Esophagus squamous epithelium (tissue), 5 donors: Measurements from ENCODE around the gene MAPKAP1. TPM values are rescaled to one million over a fixed set of nuclear protein-coding genes. Genes with fewer than 3 reads are reported as not detected.
"Not testable (repeated sequence)": the region's sequence is repeated elsewhere in the genome, so short reads cannot be mapped to it uniquely, and the experiment has no call there.

Experiments used
- DNase-seq: peaks from one replicate; lab custom pipeline; 2025; lab: John Stamatoyannopoulos, UW
- H3K27ac ChIP-seq, 4 donors: fragments of 200-600 bp; sonication (generic); one replicate each; pipeline ENCODE4 v1.5.1; 2016 to 2019; ENCODE audit warnings: mild to moderate bottlenecking in 1 of 4
- H3K27me3 ChIP-seq, 4 donors: fragments of 200-600 bp; sonication (generic); 1 replicate in 3 of 4; 2 replicates in 1 of 4; pipeline versions ENCODE4 v1.5.1 to v1.6.0; 2017 to 2021; ENCODE audit warnings: antibody characterized with exemption in 1 of 4
- H3K36me3 ChIP-seq, 3 donors: fragments of 200-600 bp; sonication (generic); one replicate each; pipeline ENCODE4 v1.5.1; 2016 to 2019
- H3K4me1 ChIP-seq, 3 donors: fragments of 200-600 bp; sonication (generic); one replicate each; pipeline ENCODE4 v1.5.1; 2017 to 2019
- H3K4me3 ChIP-seq, 4 donors: fragments of 200-600 bp; sonication (generic); 1 replicate in 3 of 4; 2 replicates in 1 of 4; pipeline ENCODE4 v1.5.1; 2016 to 2019; ENCODE audit warnings: mild to moderate bottlenecking in 2 of 4, moderate library complexity in 1 of 4
- H3K9me3 ChIP-seq, 3 donors: fragments of 200-600 bp; sonication (generic); one replicate each; pipeline ENCODE4 v1.5.1; 2016 to 2019
- CTCF ChIP-seq, 6 experiments: fragments of 450-650 bp in 4 of 6; fragments of 200-600 bp in 2 of 6; sonication (generic) in 2 of 6; IDR thresholded peaks; one replicate each; pipeline ENCODE4 v1.5.1; 2016 to 2019; ENCODE audit warnings: antibody characterized with exemption in 6 of 6, mild to moderate bottlenecking in 4 of 6, moderate library complexity in 4 of 6
- POLR2A ChIP-seq, 4 donors: fragments of 450-650 bp; IDR thresholded peaks; one replicate each; pipeline ENCODE4 v1.6.1; 2017; ENCODE audit warnings: antibody characterized with exemption in 4 of 4, mild to moderate bottlenecking in 4 of 4, moderate library complexity in 3 of 4
- WGBS, 2 donors: methylation state at CpG; one replicate each; pipeline ENCODE4 v1.1.5; 2018; 5-methylcytosine and 5-hydroxymethylcytosine counted together
- intact Hi-C: fragments of 100-400 bp; cut with DNase I; formaldehyde crosslinking; loops from one replicate; pipeline ENCODE4 v1.15.0; 2022
- total RNA-seq, 4 donors: library from RNA; depleted of rRNA; stranded (reverse); fragments of >200 nt; gene quantifications; one replicate each; pipeline ENCODE4 v1.1.0, GENCODE V29; 2016
- donor health status: DM: yes; HTN: yes; CAD: no.

Gene MAPKAP1
- total RNA-seq, 4 donors from 2014 or later, result 59.0 to 87.0 (median 70.9) TPM

- no peak for DNase-seq
- TF ChIP-seq POLR2A (IDR thresholded peaks at IDR 0.05) (no peak), CTCF (IDR thresholded peaks at IDR 0.05) (no peak)
- peaks cover 0 to 8% (median 0%) of the 10 kb centered on the region in 3 donors for H3K9me3 ChIP-seq
- H3K4me3 ChIP-seq, result no peak overlapping the region
- H3K36me3 ChIP-seq, result no peaks in the 10 kb centered on the region
- intact Hi-C loops, result no loop called here
- no peak overlapping the region for H3K27ac ChIP-seq
- 75 to 79% methylated on average over 2 of the region's 2 CpGs for WGBS, 2 donors
- no peaks in the 10 kb centered on the region for H3K27me3 ChIP-seq
- peaks cover 0 to 3% (median 0%) of the 10 kb centered on the region in 3 donors for H3K4me1 ChIP-seq
These were observed 132.7 kb downstream of the MAPKAP1 start for GRCh38 chr9:125574126-125574877.

GRCh38 chr9:125572461-125572860 lies 134.5 kb downstream of the MAPKAP1 start:
- H3K4me1 ChIP-seq, result peaks cover 0 to 22% (median 17%) of the 10 kb centered on the region in 3 donors

GRCh38 chr9:125571824-125572223 lies 135.2 kb downstream of the MAPKAP1 start:
- WGBS, 2 donors, result 93 to 97% methylated on average over 3 of the region's 3 CpGs
- DNase-seq, result not testable (repeated sequence)

More at GRCh38 chr9:125572461-125572860, 134.5 kb downstream of the MAPKAP1 start:
- H3K4me3 ChIP-seq, intact Hi-C loops, H3K27ac ChIP-seq, DNase-seq, H3K9me3 ChIP-seq, H3K36me3 ChIP-seq, H3K27me3 ChIP-seq: not testable (repeated sequence)
- 75 to 83% methylated on average over 1 of the region's 1 CpG for WGBS, 2 donors

GRCh38 chr9:125570246-125570645 lies 136.8 kb downstream of the MAPKAP1 start:
- Histone ChIP-seq H3K27ac (no peak overlapping the region), H3K27me3 (no peaks in the 10 kb centered on the region), H3K4me3 (no peak overlapping the region), H3K36me3 (no peaks in the 10 kb centered on the region), H3K9me3 (peaks cover 0 to 8% (median 0%) of the 10 kb centered on the region in 3 donors), H3K4me1 (peaks cover 0 to 44% (median 35%) of the 10 kb centered on the region in 3 donors)
- no peak for TF ChIP-seq POLR2A (IDR thresholded peaks at IDR 0.05)
- TF ChIP-seq CTCF (IDR thresholded peaks at IDR 0.05), result no peak
- intact Hi-C loops, result no loop called here
- WGBS, 2 donors, result 97 to 98% methylated on average over 2 of the region's 2 CpGs
- DNase-seq, result no peak

More at GRCh38 chr9:125571824-125572223, 135.2 kb downstream of the MAPKAP1 start:
- intact Hi-C loops, H3K27me3 ChIP-seq, H3K36me3 ChIP-seq, H3K9me3 ChIP-seq, H3K4me3 ChIP-seq, H3K27ac ChIP-seq: not testable (repeated sequence)
- peaks cover 0 to 28% (median 24%) of the 10 kb centered on the region in 3 donors for H3K4me1 ChIP-seq

- no peak overlapping the region for H3K4me3 ChIP-seq
- WGBS, 2 donors, result 22 to 38% methylated on average over 4 of the region's 4 CpGs
- peaks cover 0 to 55% (median 35%) of the 10 kb centered on the region in 3 donors for H3K4me1 ChIP-seq
- TF ChIP-seq POLR2A (IDR thresholded peaks at IDR 0.05), result no peak
- TF ChIP-seq CTCF (IDR thresholded peaks at IDR 0.05), result no peak
- peak overlapping the region; percentile 1 to 60 (median 52) for H3K27ac ChIP-seq
- no peaks in the 10 kb centered on the region for H3K27me3 ChIP-seq
- H3K9me3 ChIP-seq, result peaks cover 0 to 8% (median 0%) of the 10 kb centered on the region in 3 donors
- intact Hi-C loops, result no loop called here
- no peaks in the 10 kb centered on the region for H3K36me3 ChIP-seq
- no peak for DNase-seq
These were observed 138.4 kb downstream of the MAPKAP1 start for GRCh38 chr9:125568621-125569020.

GRCh38 chr9:125566051-125566450 lies 141.0 kb downstream of the MAPKAP1 start:
- H3K4me3 ChIP-seq, H3K36me3 ChIP-seq, H3K27me3 ChIP-seq, H3K9me3 ChIP-seq, DNase-seq, intact Hi-C loops: not testable (repeated sequence)
- H3K27ac ChIP-seq, result peak overlapping the region in 3 of 4 donors; percentile 18 to 60 (median 50)
- H3K4me1 ChIP-seq, result peaks cover 0 to 55% (median 35%) of the 10 kb centered on the region in 3 donors
